CD4-positive, alpha-beta T cell treated with Interleukin-15 for 4 hours (primary cell): ENCODE data around the gene CPT1C.
A peak's percentile ranks its signal among the peaks of the same experiment; 100 is the strongest.

ENCODE experiments used
- DNase-seq: peaks from one replicate; pipeline ENCODE4 v3.0.0-alpha.2; 2020; ENCODE audit warnings: low spot score

The CPT1C gene

DNA sequence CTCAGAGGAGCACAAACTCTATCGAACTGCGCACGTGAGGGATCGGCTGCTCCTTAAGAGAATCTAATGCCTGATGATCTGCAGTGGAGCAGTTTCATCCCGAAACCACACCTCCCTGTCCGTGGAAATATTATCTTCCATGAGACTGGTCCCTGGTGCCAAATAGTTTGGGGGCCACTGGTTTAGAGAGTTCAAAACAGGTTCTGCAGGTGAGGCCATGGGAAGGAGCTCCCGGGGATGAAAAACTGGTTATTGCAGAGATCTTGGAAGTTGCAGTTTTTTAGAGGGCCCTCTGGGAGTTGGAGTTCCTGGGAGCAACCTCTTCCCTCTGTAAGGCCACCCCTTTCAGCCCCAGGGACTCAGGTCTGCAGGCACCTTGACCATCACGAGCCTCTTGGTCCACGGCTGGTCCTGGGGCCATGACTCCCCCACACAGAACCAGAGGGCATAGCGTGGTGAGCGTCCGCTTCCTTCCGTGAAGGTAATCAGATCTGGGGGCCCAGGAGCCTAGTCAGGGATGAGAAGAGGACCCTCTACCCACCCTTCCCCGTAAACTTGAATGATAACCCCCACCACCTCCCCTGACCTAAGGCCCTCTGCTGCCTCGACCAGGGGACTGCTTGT, 30.5 kb upstream of the CPT1C start:
- DNase-seq, result no peak

DNA sequence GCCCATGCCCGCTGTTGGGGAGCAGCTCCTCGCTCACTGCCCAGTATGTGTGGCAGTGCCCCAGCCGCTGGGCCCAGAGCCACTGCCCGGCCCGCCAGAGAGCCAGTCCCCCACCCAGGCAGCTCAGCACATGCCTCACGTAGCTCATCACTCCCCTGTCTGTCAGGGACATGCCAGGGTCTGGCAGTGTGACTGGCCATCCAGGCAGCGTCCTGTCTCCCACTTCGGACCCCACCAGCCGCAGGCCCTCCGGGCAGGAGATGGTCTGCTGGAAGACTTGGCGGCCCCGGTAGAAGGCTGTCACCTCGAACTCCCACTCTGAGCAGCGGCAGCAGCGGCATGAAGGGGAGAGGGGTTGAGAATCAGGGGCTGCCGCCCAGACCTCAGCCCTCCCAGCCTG, 28.9 kb upstream of the CPT1C start:
- DNase-seq, result no peak

GRCh38 chr19:49663224-49663623, 27.7 kb upstream of the CPT1C start:
- no peak for DNase-seq

GRCh38 chr19:49664171-49665035, 26.5 kb upstream of the CPT1C start:
- DNase-seq, result peak; percentile 88

DNA sequence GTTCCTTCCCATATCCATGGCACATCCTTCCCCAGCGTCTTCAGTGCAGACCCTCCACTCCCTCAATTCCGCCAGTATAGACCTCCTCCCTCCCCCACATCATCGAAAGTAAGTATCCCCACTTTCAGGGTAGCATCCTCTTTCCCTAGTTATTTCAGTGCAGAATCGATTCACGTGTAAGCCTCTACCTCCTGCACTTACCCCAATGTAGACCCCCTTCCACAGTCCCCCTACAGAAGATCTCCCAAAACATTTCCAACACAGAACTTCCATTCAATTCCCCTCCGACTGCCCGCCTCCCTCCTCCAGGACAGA, 25.9 kb upstream of the CPT1C start:
- no peak for DNase-seq

DNA sequence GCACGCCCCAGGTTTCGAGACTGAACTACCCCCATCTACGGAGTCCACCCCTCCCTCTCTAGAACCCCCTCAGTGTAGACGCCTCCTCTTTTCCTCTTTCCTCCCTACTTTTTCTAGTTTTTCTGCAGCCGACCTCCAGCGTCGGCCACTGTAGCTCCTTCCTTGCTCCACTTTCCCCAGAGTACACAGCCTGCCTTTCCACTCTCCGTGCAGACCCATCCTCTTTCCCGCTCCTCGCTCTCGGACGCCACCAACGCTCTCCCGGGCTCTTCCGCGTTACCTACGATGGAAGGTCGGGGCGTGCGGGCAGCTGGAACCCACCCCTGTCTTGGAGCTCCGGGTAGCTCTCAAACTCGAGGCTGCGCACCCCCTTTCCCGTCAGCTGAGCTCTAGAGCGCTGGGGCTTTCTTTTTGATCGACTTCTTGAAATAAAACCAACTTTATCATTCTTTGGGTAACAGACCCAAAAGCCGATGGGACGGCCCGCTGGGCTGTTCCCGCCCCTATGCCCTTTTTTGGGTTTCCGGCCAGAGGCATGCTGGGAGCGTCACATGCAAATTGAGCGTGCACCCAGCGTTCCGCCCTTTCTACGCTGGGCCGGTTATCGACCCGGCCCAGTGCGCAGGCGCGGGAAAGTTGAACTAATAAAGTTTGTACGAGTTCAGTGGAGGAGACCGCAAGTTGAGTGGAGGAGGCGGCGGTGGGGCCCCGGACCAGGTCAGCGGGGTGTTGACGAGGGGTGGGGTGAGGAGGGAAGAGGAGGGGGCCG, 25.4 kb upstream of the CPT1C start, which contains the start of the genes BCL2L12 and IRF3:
BCL2L12 (plus strand) TSS at position 583 of the 769 bp plus-strand sequence. CDS start 760 bp downstream, outside the sequence.
IRF3 (minus strand) TSS at position 507 of the 769 bp plus-strand sequence. CDS start 1,019 bp downstream, outside the sequence.
- DNase-seq, result peak; percentile 99

- DNase-seq, result no peak
These were observed 24.8 kb upstream of the CPT1C start for GRCh38 chr19:49666120-49666444.

- DNase-seq, result no peak
These were observed 23.4 kb upstream of the CPT1C start for GRCh38 chr19:49667473-49667872.

GRCh38 chr19:49669516-49669915, 21.4 kb upstream of the CPT1C start:
- no peak for DNase-seq

- DNase-seq, result peak; percentile 78
These were observed 18.6 kb upstream of the CPT1C start for GRCh38 chr19:49672131-49672919.

- no peak for DNase-seq
These were observed 14.7 kb upstream of the CPT1C start for GRCh38 chr19:49676136-49676783.

DNA sequence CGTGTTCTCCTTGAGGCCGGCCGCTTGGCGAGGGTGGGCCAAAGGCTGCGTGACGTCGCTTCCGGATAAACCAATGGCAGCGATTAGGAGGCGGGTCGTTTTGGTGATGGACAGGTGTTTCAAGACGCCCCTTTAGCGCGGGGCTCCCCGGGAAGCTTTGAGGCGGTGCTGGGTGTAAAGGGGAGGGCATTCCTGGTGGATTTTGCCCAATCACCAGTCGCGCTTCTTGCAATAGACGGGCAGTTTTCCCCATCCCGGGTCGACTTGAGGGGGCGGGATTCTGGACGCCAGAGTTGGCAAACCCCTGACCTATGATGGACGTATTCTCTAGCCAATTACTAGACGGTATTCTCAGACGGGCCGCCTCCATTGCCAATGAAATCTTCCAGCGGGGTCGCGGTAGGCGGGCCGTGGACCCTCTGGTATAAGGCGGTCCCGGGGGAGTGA, 14.1 kb upstream of the CPT1C start:
- peak; percentile 100 for DNase-seq

- peak; percentile 23 for DNase-seq
These were observed 13.6 kb upstream of the CPT1C start, which contains the start of gene PRMT1 for GRCh38 chr19:49677231-49677900. Gene PRMT1, plus strand, starts transcription at chr19:49677271. Its CDS starts 10 bp downstream, at chr19:49677281.

DNA sequence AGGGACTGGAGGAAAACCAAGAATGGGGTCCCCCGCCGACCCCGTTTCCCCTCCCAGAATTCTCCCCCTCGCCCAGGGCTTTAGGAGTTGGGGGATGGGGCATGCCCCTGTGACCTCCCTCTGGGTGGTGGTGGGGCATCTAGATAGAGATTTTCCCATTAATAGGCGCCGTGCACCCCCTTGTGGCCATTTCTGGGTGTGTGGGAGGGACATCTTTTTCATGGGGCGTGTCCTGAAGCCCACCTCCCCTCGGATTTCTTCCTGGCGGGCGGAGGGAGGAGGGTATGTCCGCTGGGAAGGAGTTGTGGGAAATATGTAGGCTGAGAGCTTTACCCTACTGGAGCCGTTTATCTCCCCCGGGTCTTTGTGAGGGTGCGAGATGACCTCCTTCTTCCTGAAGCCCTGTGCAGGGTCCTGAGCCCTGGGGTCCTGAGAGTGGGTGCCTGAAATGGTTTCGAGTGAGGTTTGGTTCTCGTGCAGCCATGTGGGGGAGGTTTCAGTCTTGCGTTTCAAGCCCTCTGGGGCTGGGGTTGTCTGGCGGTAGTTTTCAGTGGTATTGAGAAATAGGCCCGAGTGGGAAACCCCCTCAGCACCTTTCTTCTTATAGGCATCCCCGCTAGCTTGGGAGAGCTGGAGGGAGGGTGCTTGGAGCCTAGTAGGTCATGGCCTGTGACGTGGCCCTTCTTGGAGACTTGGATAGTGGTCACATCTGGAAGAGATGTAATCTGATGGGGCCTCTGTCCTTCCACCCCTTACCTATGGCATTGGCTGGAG, 12.8 kb upstream of the CPT1C start:
- peak; percentile 79 for DNase-seq

- no peak for DNase-seq
These were observed 11.7 kb upstream of the CPT1C start for GRCh38 chr19:49678985-49679770.

GRCh38 chr19:49679771-49680413, 11.0 kb upstream of the CPT1C start:
- DNase-seq, result no peak

DNA sequence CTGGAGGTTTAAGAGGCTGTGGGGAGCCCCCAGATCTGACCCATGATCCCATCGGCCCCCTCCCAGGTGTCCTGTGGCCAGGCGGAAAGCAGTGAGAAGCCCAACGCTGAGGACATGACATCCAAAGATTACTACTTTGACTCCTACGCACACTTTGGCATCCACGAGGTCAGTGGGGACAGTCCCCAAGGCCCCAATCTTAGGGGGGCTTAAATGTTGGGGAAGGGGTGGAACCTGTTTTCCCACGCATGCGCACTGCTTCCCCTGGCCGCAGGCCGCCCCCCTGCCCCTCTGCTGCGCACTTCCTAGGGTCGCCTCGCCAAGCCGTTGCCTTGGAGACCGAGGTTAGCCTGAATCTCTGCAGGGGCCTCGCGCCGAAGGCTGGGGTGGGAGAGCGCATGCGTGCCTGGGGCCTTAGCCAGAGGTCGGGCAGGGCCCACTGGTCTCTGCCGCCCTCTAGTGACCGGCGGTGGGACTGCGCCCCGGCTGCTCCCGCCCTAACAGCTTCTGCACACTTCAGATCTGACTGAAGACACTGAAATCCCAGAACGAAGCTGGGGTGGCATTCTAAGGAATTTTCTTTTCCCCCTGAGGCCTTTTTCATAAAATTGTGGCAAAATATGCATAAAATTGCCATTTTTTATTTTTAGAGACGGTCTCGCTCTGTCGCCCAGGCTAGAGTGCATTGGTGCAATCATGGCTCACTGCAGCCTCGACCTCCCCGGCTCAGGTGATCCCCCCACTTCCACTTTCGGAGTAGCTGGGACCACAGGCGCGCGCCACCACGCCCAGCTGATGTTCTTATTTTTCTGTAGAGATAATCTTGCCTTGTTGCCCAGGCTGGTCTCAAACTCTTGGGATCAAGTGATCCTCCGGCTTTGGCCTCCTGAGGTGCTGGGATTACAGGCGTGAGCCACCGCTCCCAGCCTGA, 10.2 kb upstream of the CPT1C start:
- peak; percentile 92 for DNase-seq
